ENCODE results near the gene DUSP12. TPM values are rescaled to one million over a fixed set of nuclear protein-coding genes. Genes with fewer than 3 reads are reported as not detected.

The DUSP12 gene
- total RNA-seq, 1 experiment from 2014 or later, result 28.0 TPM

GRCh38 chr1:161803181-161803580 lies 53.6 kb downstream of the DUSP12 start:
- no peaks in the 10 kb centered on the region for H3K9me3 Mint-ChIP-seq
- Histone ChIP-seq H3K14ac (ENCODE audit: insufficient read depth, low read length) (no peak overlapping the region), H3K27ac (ENCODE audit: insufficient read length, low read depth, low read length) (no peak overlapping the region), H3K27me3 (ENCODE audit: insufficient read depth, low read length) (no peaks in the 10 kb centered on the region), H3K4me1 (ENCODE audit: insufficient read depth, low read length) (no peaks in the 10 kb centered on the region), H4K91ac (ENCODE audit: insufficient read length, low read depth, low read length) (no peak overlapping the region), H3K18ac (ENCODE audit: insufficient read length, low read depth, low read length) (no peak overlapping the region), H3K23me2 (ENCODE audit: insufficient read length, low read depth, low read length, poor library complexity, severe bottlenecking) (no peaks in the 10 kb centered on the region), H2BK15ac (ENCODE audit: low read depth, low read length) (no peak overlapping the region), H3K4me2 (ENCODE audit: insufficient read depth, insufficient read length, low read length) (no peak overlapping the region), H2BK120ac (ENCODE audit: low read depth, low read length, poor library complexity, severe bottlenecking) (no peak overlapping the region), H3K79me1 (ENCODE audit: insufficient read depth, low read depth, low read length, poor library complexity, severe bottlenecking) (no peaks in the 10 kb centered on the region), H3K9me3 (ENCODE audit: control insufficient read depth, low read depth, low read length) (no peaks in the 10 kb centered on the region), H3T11ph (ENCODE audit: low read length) (no peak overlapping the region), H3K79me2 (ENCODE audit: insufficient read depth, low read length) (no peaks in the 10 kb centered on the region), H3K4ac (ENCODE audit: low read depth, low read length) (no peak overlapping the region), H4K8ac (replicated peaks; ENCODE audit: insufficient read length, low read depth, low read length) (no peak overlapping the region), H3K56ac (ENCODE audit: insufficient read length, low read depth, low read length) (no peak overlapping the region), H3K23ac (ENCODE audit: insufficient read length, low read depth, low read length) (no peak overlapping the region), H4K20me1 (ENCODE audit: control insufficient read depth, insufficient read depth, insufficient read length) (no peaks in the 10 kb centered on the region), H3K9ac (ENCODE audit: extremely low read depth, insufficient read length, low read length) (no peak overlapping the region), H4K5ac (ENCODE audit: insufficient read length, low read depth, low read length) (no peak overlapping the region), H2BK12ac (ENCODE audit: insufficient read length, low read depth, low read length) (no peak overlapping the region), H2BK5ac (ENCODE audit: insufficient read length, low read length) (no peak overlapping the region), H2AFZ (ENCODE audit: low read length) (no peak overlapping the region), H2AK5ac (ENCODE audit: insufficient read length, low read length) (no peak overlapping the region), H2BK20ac (ENCODE audit: low read depth, low read length, poor library complexity, severe bottlenecking) (no peak overlapping the region)
- peaks cover 4 to 5% of the 10 kb centered on the region in 2 experiments; a peak in 3 of 4 replicates for H3K4me1 Mint-ChIP-seq
- no peak for DNase-seq
- TF ChIP-seq CTCF (conservative IDR thresholded peaks at IDR 0.05), result no peak
- H3K36me3 Mint-ChIP-seq (ENCODE audit: insufficient read depth in 1 of 3, low read depth in 3 of 3), result no peaks in the 10 kb centered on the region
- H3K27me3 Mint-ChIP-seq (ENCODE audit: low read depth), result no peaks in the 10 kb centered on the region
- no CpG with 5 or more reads among the region's 2 CpGs for WGBS (ENCODE audit: extremely low coverage, insufficient read length, low lambda C conversion rate)
- no peak overlapping the region for H3K27ac Mint-ChIP-seq
- no peak overlapping the region for H3K4me3 Mint-ChIP-seq
